PC-3 (cell line): ENCODE results near the gene BRPF1. TPM values are rescaled to one million over a fixed set of nuclear protein-coding genes. Genes with fewer than 3 reads are reported as not detected.

Experiments used
- ATAC-seq: fragments of 200-7000 bp; cut with Tn5 transposase; 2 replicates; pipeline ENCODE4 v1.9.1; 2020; ENCODE audit warnings: mild to moderate bottlenecking, moderate library complexity
- BruUV-seq: library from RNA; stranded (reverse); fragments of 400-500 nt; replicated peaks from 2 replicates; lab custom pipeline; 2021; lab: Mats Ljungman, UMichigan
- CTCF ChIA-PET: fragments of 300-600 bp; sonication (Branson Sonifier 250); formaldehyde crosslinking; loops from one replicate; lab custom pipeline; 2022; ENCODE audit warnings: antibody characterized with exemption; lab: Charles Lee
- POLR2A ChIA-PET: fragments of 300-600 bp; sonication (Branson Sonifier 250); formaldehyde crosslinking; loops from one replicate; lab custom pipeline; 2022; ENCODE audit warnings: antibody characterized with exemption; ENCODE audit not compliant: unreplicated experiment; lab: Charles Lee
- DNase-seq: peaks from one replicate; pipeline ENCODE4 v3.0.0-alpha.2; 2015
- H2AFZ ChIP-seq: fragments of 300-600 bp; sonication (generic); 2 replicates; pipeline ENCODE4 v1.6.0; 2016; ENCODE audit warnings: antibody characterized with exemption, low read length
- H3F3A ChIP-seq: fragments of 300-600 bp; sonication (generic); one replicate; pipeline ENCODE4 v1.6.0; 2017; ENCODE audit warnings: antibody characterized with exemption, low read length, control low read depth, mild to moderate bottlenecking; ENCODE audit not compliant: unreplicated experiment
- H3K27ac ChIP-seq: fragments of 300-600 bp; sonication (generic); 2 replicates; pipeline ENCODE4 v1.5.1; 2016; ENCODE audit warnings: mild to moderate bottlenecking, low read length
- H3K27me3 ChIP-seq: fragments of 300-600 bp; sonication (generic); 2 replicates; pipeline ENCODE4 v1.6.1; 2016; ENCODE audit warnings: low read length, mixed read lengths
- H3K36me3 ChIP-seq: fragments of 300-600 bp; sonication (generic); 2 replicates; pipeline ENCODE4 v1.6.1; 2016; ENCODE audit warnings: low read depth, mixed run types, low read length, mixed read lengths
- H3K4me1 ChIP-seq: fragments of 300-600 bp; sonication (generic); 2 replicates; pipeline ENCODE4 v1.5.1; 2016; ENCODE audit warnings: low read length; ENCODE audit not compliant: insufficient read depth
- H3K4me2 ChIP-seq: fragments of 300-600 bp; sonication (generic); 2 replicates; pipeline ENCODE4 v1.6.0; 2016; ENCODE audit warnings: low read length
- H3K4me3 ChIP-seq: fragments of 300-600 bp; sonication (generic); 2 replicates; pipeline ENCODE4 v1.5.1; 2016; ENCODE audit warnings: mild to moderate bottlenecking, low read length, mixed read lengths
- H3K79me2 ChIP-seq: fragments of 300-600 bp; sonication (generic); 2 replicates; pipeline ENCODE4 v1.6.1; 2017; ENCODE audit warnings: low read length, mixed read lengths
- H3K9ac ChIP-seq: fragments of 300-600 bp; sonication (generic); 2 replicates; pipeline ENCODE4 v1.6.0; 2016; ENCODE audit warnings: mild to moderate bottlenecking, low read length
- H3K9me2 ChIP-seq: fragments of 300-600 bp; sonication (generic); replicated peaks from 2 replicates; pipeline ENCODE4 v1.6.1; 2016; ENCODE audit warnings: mixed run types, low read length, mixed read lengths
- H3K9me3 ChIP-seq: fragments of 300-600 bp; sonication (generic); 2 replicates; pipeline ENCODE4 v1.6.1; 2016; ENCODE audit warnings: low read length, mixed read lengths
- H4K20me1 ChIP-seq: fragments of 300-600 bp; sonication (generic); 2 replicates; pipeline ENCODE4 v1.6.1; 2016; ENCODE audit warnings: low read length, mixed read lengths
- CTCF ChIP-seq: fragments of 300-600 bp; sonication (generic); conservative IDR thresholded peaks from 2 replicates; pipeline ENCODE4 v1.5.1; 2017; ENCODE audit warnings: antibody characterized with exemption, low read depth, mild to moderate bottlenecking, low read length
- EZH2 ChIP-seq: fragments of 300-600 bp; sonication (generic); IDR thresholded peaks from one replicate; pipeline ENCODE4 v1.6.1; 2017; ENCODE audit warnings: antibody characterized with exemption, mild to moderate bottlenecking, low read length; ENCODE audit not compliant: unreplicated experiment
- EZH2phosphoT487 ChIP-seq: fragments of 300-600 bp; sonication (generic); IDR thresholded peaks from 2 replicates; pipeline ENCODE4 v1.6.1; 2018; ENCODE audit warnings: mild to moderate bottlenecking, antibody characterized with exemption, low read length, borderline replicate concordance
- intact Hi-C: fragments of 100-400 bp; cut with micrococcal nuclease; formaldehyde crosslinking; loops from 2 replicates; pipeline ENCODE4 v1.9.0; 2023
- total RNA-seq: library from RNA; depleted of rRNA; stranded (reverse); fragments of >200 nt; gene quantifications from 2 replicates; pipeline ENCODE4 v1.2.3, GENCODE V29; 2014

BRPF1 gene
- total RNA-seq, 1 experiment from 2014 or later = 27.0 TPM

DNA sequence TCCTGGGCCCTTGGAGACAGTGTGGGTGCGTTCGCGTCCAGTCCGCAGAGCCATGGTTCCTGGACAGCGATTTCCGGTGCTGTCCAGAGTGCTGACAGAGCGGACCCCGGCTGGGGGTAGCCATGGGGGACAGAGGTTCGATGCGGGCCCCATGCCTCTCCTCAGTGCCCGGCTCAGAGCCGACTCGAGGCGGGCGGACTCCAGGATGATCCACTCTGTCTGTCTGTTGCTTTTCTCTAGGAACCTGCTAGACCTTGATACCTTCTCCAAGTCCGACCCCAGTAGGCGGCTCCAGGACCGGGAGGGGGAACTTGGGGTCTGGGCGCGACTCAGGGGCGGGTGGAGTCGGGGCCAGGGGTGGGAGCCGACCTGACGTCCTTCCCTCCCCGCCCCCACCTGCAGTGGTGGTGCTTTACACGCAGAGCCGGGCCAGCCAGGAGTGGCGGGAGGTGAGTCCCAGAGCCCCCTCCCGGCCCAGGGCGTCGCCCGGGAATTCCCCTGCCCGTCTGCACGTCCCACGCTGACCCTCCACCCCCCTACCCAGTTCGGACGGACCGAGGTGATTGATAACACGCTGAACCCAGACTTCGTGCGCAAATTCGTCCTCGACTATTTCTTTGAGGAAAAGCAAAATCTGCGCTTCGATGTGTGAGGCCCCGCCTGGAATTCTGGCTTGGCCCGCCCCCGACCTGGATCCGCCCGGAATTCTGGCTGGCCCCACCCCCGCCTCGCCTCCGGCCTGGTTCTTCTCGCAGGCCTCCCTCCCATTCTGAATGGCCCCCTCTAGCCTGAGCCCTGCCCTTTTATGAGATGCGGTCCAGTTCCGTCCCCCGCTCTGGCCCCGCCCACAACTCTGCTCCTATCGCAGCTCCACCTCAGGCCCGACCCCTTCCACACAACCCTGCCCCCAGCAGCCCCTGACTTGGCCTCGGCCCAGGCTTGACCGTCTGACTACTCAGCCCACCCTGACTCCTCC lies 26.9 kb upstream of the BRPF1 start:
- BruUV-seq = no TSS peak
- Histone ChIP-seq H3K9me3 (no peaks in the 10 kb centered on the region), H3K27ac (no peak overlapping the region), H4K20me1 (no peaks in the 10 kb centered on the region), H3K36me3 (no peaks in the 10 kb centered on the region), H3K4me3 (peak overlapping the region; percentile 61), H3K4me1 (peaks cover 12% of the 10 kb centered on the region; the same call in 1 of the 2 replicates), H3K27me3 (peaks cover 13% of the 10 kb centered on the region), H3K79me2 (no peaks in the 10 kb centered on the region), H3K9me2 (no peaks in the 10 kb centered on the region), H3F3A (no peaks in the 10 kb centered on the region), H3K9ac (no peak overlapping the region), H2AFZ (peak overlapping the region; percentile 80), H3K4me2 (peak overlapping the region; percentile 92)
- ChIA-PET POLR2A (no interaction called here), CTCF (no interaction called here)
- TF ChIP-seq EZH2phosphoT487 = no peak
- peak; percentile 78 for TF ChIP-seq EZH2
- intact Hi-C loops = no loop called here
- DNase-seq = peak; percentile 19
- ATAC-seq = peak; percentile 57

GRCh38 chr3:9710174-9710739 lies 21.3 kb upstream of the BRPF1 start:
- H3K27me3 ChIP-seq = peaks cover 28% of the 10 kb centered on the region
- TF ChIP-seq EZH2 (no peak), EZH2phosphoT487 (no peak), CTCF (no peak)
- CTCF ChIA-PET = no interaction called here
- H2AFZ ChIP-seq = no peak overlapping the region
- no peak for ATAC-seq
- no peak overlapping the region for H3K9ac ChIP-seq
- no peaks in the 10 kb centered on the region for H3K79me2 ChIP-seq
- H3K27ac ChIP-seq = no peak overlapping the region
- POLR2A ChIA-PET = no interaction called here
- no peaks in the 10 kb centered on the region for H3K9me3 ChIP-seq
- DNase-seq = no peak
- no peaks in the 10 kb centered on the region for H4K20me1 ChIP-seq
- no peak overlapping the region for H3K4me2 ChIP-seq
- no peak overlapping the region for H3K4me3 ChIP-seq
- no TSS peak for BruUV-seq
- no peaks in the 10 kb centered on the region for H3K9me2 ChIP-seq
- intact Hi-C loops = loop anchor here (10.0 kb wide), 1 partner anchor 65 kb away; no protein-coding TSS in a partner anchor
- H3K36me3 ChIP-seq = no peaks in the 10 kb centered on the region
- no peaks in the 10 kb centered on the region for H3F3A ChIP-seq
- H3K4me1 ChIP-seq = no peaks in the 10 kb centered on the region

DNA sequence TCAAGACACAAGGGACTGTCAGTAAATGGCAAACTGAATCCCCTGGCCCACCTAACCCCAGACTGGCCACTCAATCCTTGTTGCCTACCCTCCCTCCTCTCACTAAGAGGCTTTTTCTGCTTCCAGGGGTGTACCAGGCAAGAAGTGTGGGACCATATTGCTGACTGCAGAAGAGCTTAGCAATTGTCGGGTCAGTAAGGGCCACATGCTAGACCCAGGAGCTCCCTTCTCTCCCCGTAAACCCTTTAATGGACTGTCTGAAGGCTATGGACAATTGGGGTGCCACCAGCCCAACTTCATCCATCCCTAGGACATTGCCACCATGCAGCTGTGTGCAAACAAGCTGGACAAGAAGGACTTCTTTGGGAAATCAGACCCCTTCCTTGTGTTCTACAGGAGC lies 19.1 kb upstream of the BRPF1 start:
- Histone ChIP-seq H3K36me3 (no peaks in the 10 kb centered on the region), H3K9ac (no peak overlapping the region), H3K27me3 (peaks cover 28% of the 10 kb centered on the region), H3K27ac (no peak overlapping the region), H4K20me1 (no peaks in the 10 kb centered on the region), H3K9me3 (no peaks in the 10 kb centered on the region), H3K4me3 (no peak overlapping the region), H3K79me2 (no peaks in the 10 kb centered on the region), H3K9me2 (no peaks in the 10 kb centered on the region), H3F3A (no peaks in the 10 kb centered on the region), H3K4me2 (no peak overlapping the region), H3K4me1 (peaks cover 7% of the 10 kb centered on the region), H2AFZ (no peak overlapping the region)
- ATAC-seq (no peak), DNase-seq (no peak)
- ChIA-PET CTCF (no interaction called here), POLR2A (interaction anchor here (1.1 kb wide), 1 partner anchor 18 kb away, joined by 6 read pairs; no protein-coding TSS in a partner anchor)
- BruUV-seq = no TSS peak
- intact Hi-C loops = loop anchor here (10.0 kb wide), 1 partner anchor 62 kb away; no protein-coding TSS in a partner anchor
- TF ChIP-seq EZH2 = no peak
